ENCODE results near the gene PCDH1.

The PCDH1 gene

GRCh38 chr5:141876628-141877355 lies 1.4 kb downstream of the PCDH1 start:
- H3F3A ChIP-seq (ENCODE audit: insufficient read depth), result no peaks in the 10 kb centered on the region
- H3K9ac ChIP-seq (ENCODE audit: low read length), result no peak overlapping the region
- no peak overlapping the region for H2AFZ ChIP-seq (ENCODE audit: low read depth, low read length, severe bottlenecking)
- no peaks in the 10 kb centered on the region for H4K20me1 ChIP-seq (ENCODE audit: low read depth, low read length)
- H3K9me2 ChIP-seq (replicated peaks; ENCODE audit: insufficient read depth, low read length), result no peaks in the 10 kb centered on the region
- H3K27me3 ChIP-seq (ENCODE audit: low read length), result no peaks in the 10 kb centered on the region
- no peak overlapping the region for H3K27ac ChIP-seq (ENCODE audit: low read depth, low read length)
- no peaks in the 10 kb centered on the region for H3K9me3 ChIP-seq (ENCODE audit: insufficient read depth, low read length)
- H3K79me2 ChIP-seq (ENCODE audit: insufficient read depth, low read length), result no peaks in the 10 kb centered on the region
- H3K36me3 ChIP-seq (ENCODE audit: low read length), result no peaks in the 10 kb centered on the region
- TF ChIP-seq CTCF (IDR thresholded peaks at IDR 0.05; ENCODE audit: insufficient read depth, low read length, poor library complexity, severe bottlenecking) (no peak), EZH2phosphoT487 (conservative IDR thresholded peaks at IDR 0.05; ENCODE audit: low read length) (no peak)
- no peak overlapping the region for H3K4me3 ChIP-seq (ENCODE audit: insufficient read depth, low read length, poor library complexity, severe bottlenecking)
- H3K4me2 ChIP-seq (ENCODE audit: low read depth, low read length, poor library complexity, severe bottlenecking), result no peak overlapping the region

GRCh38 chr5:141875795-141876627 lies 2.2 kb downstream of the PCDH1 start:
- Histone ChIP-seq H3K27me3 (ENCODE audit: low read length) (no peaks in the 10 kb centered on the region), H3K9me2 (replicated peaks; ENCODE audit: insufficient read depth, low read length) (no peaks in the 10 kb centered on the region), H3K9me3 (ENCODE audit: insufficient read depth, low read length) (no peaks in the 10 kb centered on the region), H2AFZ (ENCODE audit: low read depth, low read length, severe bottlenecking) (no peak overlapping the region), H3K27ac (ENCODE audit: low read depth, low read length) (no peak overlapping the region), H4K20me1 (ENCODE audit: low read depth, low read length) (no peaks in the 10 kb centered on the region), H3K4me2 (ENCODE audit: low read depth, low read length, poor library complexity, severe bottlenecking) (no peak overlapping the region), H3K4me3 (ENCODE audit: insufficient read depth, low read length, poor library complexity, severe bottlenecking) (no peak overlapping the region), H3K79me2 (ENCODE audit: insufficient read depth, low read length) (no peaks in the 10 kb centered on the region), H3K9ac (ENCODE audit: low read length) (no peak overlapping the region), H3F3A (ENCODE audit: insufficient read depth) (no peaks in the 10 kb centered on the region), H3K36me3 (ENCODE audit: low read length) (no peaks in the 10 kb centered on the region)
- TF ChIP-seq CTCF (IDR thresholded peaks at IDR 0.05; ENCODE audit: insufficient read depth, low read length, poor library complexity, severe bottlenecking) (no peak), EZH2phosphoT487 (conservative IDR thresholded peaks at IDR 0.05; ENCODE audit: low read length) (no peak)

GRCh38 chr5:141875022-141875740 lies 3.0 kb downstream of the PCDH1 start:
- Histone ChIP-seq H3K4me2 (ENCODE audit: low read depth, low read length, poor library complexity, severe bottlenecking) (no peak overlapping the region), H2AFZ (ENCODE audit: low read depth, low read length, severe bottlenecking) (no peak overlapping the region), H3K79me2 (ENCODE audit: insufficient read depth, low read length) (no peaks in the 10 kb centered on the region)

More at GRCh38 chr5:141875022-141875740, 3.0 kb downstream of the PCDH1 start:
- H3F3A ChIP-seq (ENCODE audit: insufficient read depth), result no peaks in the 10 kb centered on the region
- no peaks in the 10 kb centered on the region for H4K20me1 ChIP-seq (ENCODE audit: low read depth, low read length)
- no peaks in the 10 kb centered on the region for H3K9me2 ChIP-seq (replicated peaks; ENCODE audit: insufficient read depth, low read length)
- no peak for TF ChIP-seq EZH2phosphoT487 (conservative IDR thresholded peaks at IDR 0.05; ENCODE audit: low read length)
- TF ChIP-seq CTCF (IDR thresholded peaks at IDR 0.05; ENCODE audit: insufficient read depth, low read length, poor library complexity, severe bottlenecking), result no peak
- no peak overlapping the region for H3K27ac ChIP-seq (ENCODE audit: low read depth, low read length)
- H3K4me3 ChIP-seq (ENCODE audit: insufficient read depth, low read length, poor library complexity, severe bottlenecking), result no peak overlapping the region
- H3K9ac ChIP-seq (ENCODE audit: low read length), result no peak overlapping the region
- no peaks in the 10 kb centered on the region for H3K27me3 ChIP-seq (ENCODE audit: low read length)
- no peaks in the 10 kb centered on the region for H3K36me3 ChIP-seq (ENCODE audit: low read length)
- H3K9me3 ChIP-seq (ENCODE audit: insufficient read depth, low read length), result no peaks in the 10 kb centered on the region
